C4-2B (cell line): Measurements from ENCODE around the gene CRADD.

Experiments used
- ZFX ChIP-seq: fragments of 450-650 bp; IDR thresholded peaks from 2 replicates; pipeline ENCODE4 v1.6.1; 2017
- TF ChIP-seq, protein P1 (sequence below): fragments of 450-650 bp; conservative IDR thresholded peaks from 2 replicates; pipeline ENCODE4 v1.5.1; 2017; ENCODE audit warnings: mild to moderate bottlenecking

DNA sequence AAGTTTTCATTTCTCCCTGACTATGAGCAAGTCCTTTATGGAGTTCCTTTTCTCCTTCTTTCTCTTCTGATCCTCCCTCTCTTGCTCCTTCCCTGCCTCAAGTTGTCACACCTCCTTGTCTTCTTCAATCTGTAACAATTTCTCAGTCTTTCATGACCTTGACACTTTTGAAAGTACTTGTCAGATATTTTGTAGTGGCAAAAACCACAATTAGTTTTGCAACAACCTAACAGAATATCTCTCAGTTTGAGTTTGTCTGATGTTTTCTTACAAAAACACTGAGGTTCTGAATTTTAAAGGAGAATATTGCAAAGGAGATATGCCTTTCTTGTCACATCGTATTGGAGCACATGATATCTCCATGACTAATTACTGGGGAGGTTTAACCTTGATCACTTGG lies 4.1 kb upstream of the CRADD start:
- TF ChIP-seq, protein P1, sequence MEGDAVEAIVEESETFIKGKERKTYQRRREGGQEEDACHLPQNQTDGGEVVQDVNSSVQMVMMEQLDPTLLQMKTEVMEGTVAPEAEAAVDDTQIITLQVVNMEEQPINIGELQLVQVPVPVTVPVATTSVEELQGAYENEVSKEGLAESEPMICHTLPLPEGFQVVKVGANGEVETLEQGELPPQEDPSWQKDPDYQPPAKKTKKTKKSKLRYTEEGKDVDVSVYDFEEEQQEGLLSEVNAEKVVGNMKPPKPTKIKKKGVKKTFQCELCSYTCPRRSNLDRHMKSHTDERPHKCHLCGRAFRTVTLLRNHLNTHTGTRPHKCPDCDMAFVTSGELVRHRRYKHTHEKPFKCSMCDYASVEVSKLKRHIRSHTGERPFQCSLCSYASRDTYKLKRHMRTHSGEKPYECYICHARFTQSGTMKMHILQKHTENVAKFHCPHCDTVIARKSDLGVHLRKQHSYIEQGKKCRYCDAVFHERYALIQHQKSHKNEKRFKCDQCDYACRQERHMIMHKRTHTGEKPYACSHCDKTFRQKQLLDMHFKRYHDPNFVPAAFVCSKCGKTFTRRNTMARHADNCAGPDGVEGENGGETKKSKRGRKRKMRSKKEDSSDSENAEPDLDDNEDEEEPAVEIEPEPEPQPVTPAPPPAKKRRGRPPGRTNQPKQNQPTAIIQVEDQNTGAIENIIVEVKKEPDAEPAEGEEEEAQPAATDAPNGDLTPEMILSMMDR = no peak
- TF ChIP-seq ZFX = no peak
